Inferior parietal cortex (tissue), 1 donor: ENCODE measurements around the gene PSMB3.
A peak's percentile ranks its signal among the peaks of the same experiment; 100 is the strongest.

Source experiments
- DNase-seq: peaks from one replicate; pipeline ENCODE4 v3.0.0-alpha.2; 2016; ENCODE audit errors: extremely low spot score

PSMB3 gene

DNA sequence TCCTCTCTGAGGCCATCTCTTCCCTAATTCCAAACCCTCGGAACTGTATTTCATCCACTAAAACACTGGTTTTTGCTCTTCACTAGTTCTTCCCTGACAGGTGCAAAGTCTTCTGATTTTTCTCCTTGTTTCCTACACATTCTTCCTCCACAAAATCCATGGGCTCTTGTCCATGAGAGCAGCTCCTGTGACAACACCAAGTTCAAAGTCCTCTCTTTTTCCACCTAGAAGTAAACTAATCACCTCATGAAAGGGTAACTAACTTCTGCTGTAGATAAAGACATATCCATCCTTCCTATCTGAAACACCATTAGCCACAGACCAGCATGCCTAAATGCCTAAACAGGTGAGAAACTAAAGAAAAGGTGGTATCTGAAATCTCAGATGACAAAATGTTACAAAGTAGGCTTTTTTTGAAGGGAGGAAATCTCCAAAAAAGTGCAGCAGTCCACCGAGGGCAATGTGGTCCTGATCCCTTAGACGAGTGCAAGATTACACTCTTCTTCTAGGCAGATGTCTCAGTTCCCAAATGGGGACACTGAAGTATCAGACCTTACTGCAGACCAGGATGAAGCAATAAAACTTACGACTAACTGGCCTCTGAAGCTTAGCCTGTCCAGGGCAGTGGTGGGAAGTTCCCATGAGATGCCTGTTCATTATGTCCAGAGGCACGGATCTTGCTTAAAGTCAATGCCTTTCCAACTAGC is 44.1 kb downstream of the PSMB3 start:
- DNase-seq: no peak

DNA sequence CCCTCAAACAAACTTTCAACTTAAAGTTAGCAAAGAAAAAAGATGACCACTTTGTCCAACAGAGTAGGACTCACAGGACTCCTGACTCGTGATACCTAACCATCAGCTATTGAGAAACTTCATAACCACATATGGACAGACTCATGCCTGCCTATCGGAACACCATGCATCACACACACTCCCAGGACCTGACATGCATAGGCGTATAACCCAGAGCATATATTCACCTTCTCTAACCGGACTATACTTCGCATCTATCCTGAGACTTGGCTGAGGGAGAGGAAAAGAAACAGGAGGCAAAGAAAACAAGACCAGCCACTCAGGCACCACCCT is 44.6 kb downstream of the PSMB3 start:
- no peak for DNase-seq

DNA sequence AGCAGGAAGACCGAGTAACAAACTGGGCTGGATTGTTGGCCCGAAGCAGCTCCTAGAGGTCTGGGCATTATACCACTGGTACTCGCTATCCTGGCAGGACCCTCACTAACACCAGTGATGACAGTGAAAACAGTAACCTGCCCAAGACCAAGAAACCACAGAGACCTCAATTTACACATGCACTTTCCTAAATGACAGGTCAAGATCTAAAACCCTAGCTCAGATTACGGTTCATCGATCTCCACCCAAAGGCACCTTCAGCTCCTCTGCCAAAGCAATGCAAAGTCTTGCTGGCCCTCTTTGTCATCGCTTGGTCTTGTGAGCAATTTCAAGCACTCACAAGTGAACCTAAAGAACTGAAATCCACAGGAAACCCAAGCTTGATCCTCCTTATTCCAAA is 45.3 kb downstream of the PSMB3 start:
- DNase-seq: no peak

DNA sequence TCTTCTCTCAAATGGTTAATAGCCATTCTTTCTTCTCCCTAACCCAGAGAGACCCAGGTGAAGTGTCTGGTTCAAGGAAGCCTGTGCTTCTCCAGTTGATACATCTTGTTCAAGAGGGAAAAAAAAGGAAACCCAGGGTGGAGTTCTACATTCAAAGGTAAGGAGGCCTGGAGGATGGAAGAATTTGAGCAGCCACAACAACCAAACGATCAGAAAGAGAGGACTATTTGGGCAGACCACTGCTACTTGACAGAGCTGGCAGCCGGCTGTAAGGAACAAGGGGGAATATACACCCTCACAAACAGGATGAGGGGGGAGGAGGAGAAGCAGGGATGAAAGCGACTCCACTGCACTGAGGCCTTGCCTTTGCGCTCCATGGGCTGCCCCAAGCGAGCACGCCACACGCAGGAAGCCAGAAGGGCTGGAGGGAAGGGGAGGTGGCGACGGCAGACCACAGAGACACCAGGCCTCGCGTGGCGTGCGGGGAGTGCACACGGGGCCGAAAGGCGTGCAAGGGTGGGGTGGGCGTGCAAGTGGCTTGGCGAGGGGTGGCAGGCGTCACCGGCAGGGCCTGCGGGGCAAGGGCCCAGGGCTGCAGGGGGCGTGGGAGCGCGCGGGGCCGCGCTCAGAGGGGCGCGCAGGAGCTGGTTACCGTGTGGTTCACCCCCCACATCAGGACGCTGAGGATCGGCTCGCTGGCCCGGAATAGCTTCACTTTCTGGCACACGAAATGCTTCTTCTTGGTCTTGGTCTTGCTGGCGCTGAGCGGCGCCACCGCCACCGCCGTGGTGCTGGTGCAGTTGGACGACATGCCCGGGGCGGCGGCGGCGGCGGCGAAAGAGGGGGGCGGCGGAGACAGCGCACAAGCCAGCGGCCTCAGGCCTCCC is 46.3 kb downstream of the PSMB3 start:
- no peak for DNase-seq

DNA sequence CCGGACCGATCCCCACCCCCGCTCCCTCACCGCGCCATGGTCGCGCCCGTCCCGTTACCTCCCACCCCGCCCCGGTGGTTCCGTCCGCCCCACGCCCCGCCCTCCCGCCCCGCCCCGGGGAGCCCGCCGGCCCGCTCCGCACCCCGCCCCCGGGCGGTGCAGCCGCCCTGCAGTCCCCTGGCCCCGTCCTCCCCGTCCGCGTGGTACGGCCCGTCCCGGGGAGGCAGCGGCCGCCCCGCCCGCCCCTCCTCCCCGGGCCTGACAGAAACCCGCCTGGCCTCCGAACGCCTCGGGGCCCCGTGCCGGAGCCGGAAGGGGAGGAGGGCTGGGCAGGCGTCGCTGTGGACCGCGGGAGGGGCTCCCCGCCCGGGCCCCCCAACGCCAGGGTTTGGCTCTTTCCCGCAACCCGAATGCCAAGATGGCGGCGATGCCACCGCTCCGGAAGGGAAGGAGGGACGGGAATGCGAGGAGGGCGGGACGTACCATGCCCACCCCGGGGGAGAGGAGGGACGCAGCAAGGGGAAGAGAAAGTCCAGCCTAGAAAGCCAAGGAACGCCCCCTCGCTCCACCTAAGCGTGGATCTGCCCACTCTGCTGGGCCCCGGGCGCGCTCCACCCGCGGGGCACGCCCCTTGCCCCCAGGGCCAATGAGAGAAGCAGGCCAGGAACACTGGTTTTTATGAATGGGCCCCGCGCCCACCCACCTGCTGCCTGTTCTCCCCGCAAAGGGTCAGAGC is 47.1 kb downstream of the PSMB3 start, which contains the start of gene PIP4K2B:
Gene PIP4K2B, minus strand, starts transcription at position 56 of the 736 bp plus-strand sequence. CDS start 132 bp downstream, outside the sequence.
- peak; percentile 91 for DNase-seq

DNA sequence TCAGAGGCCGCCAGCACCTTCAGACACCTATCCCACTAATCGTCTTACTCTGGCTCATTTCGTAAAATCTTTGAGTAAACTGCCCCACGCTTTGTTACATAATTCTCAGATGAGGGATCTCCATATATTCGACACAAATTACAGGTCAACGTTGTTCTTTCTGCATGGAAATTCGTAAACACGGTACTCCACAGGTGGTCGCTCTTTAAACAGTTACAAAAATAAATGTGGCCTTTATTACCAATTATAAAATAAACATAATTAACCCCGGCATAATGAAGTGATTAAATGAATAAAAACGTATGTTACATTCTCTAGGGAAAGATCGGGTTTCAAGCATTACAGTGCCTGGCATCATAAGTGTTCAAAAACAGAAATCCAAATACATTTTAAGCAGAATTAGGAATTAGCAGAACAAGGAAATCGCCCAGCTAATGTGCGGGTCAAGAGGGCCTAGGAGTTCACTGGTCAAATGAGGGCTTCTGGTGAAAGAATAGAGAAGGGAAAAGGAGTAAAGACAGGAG is 47.8 kb downstream of the PSMB3 start:
- DNase-seq: no peak

DNA sequence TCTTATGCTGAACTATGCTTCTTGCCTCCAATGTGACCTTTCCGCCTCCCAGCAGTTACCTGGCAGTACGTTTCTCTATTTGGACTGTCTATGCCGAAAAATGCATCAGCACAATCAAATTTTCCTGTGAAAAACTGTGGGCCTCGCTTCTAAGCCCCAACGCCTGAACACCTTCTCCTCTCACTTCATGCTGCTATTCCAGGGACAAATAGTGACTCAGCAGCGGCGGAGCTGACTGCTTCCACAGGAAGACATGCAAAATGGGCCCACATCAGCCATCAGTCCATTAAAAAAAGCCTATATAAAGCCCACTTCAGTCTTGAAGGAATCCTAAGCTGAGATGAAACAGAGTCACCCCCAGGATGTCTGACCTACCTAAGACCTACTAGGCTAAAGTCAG is 57.3 kb downstream of the PSMB3 start:
- peak; percentile 12 for DNase-seq
